DND-41 (cell line): Measurements from ENCODE around the gene KLF18.

ENCODE experiments used
- ATAC-seq: fragments of 200-7000 bp; cut with Tn5 transposase; 3 replicates; pipeline ENCODE4 v1.9.1; 2021; ENCODE audit warnings: low read depth; ENCODE audit not compliant: insufficient read depth
- DNase-seq: peaks from one replicate; pipeline ENCODE4 v3.0.0-alpha.2; 2020
- H2AFZ ChIP-seq: 2 replicates; pipeline ENCODE4 v1.6.0; 2012; ENCODE audit warnings: low read depth, low read length
- H3K27ac ChIP-seq: 2 replicates; pipeline ENCODE4 v1.5.1; 2012; ENCODE audit warnings: low read length, inconsistent platforms
- H3K27me3 ChIP-seq: fragments of 200-600 bp; sonication (generic); 2 replicates; pipeline ENCODE4 v1.6.0; 2012; ENCODE audit warnings: low read length, mild to moderate bottlenecking, inconsistent platforms; ENCODE audit not compliant: insufficient read depth, poor library complexity
- H3K36me3 ChIP-seq: 2 replicates; pipeline ENCODE4 v1.5.1; 2012; ENCODE audit warnings: low read length, inconsistent platforms; ENCODE audit not compliant: insufficient read depth
- H3K4me1 ChIP-seq: 2 replicates; pipeline ENCODE4 v1.5.1; 2012; ENCODE audit warnings: mild to moderate bottlenecking, low read length; ENCODE audit not compliant: insufficient read depth
- H3K4me2 ChIP-seq: 2 replicates; pipeline ENCODE4 v1.6.0; 2012; ENCODE audit warnings: mild to moderate bottlenecking, moderate library complexity, low read length, inconsistent platforms; ENCODE audit not compliant: insufficient read depth
- H3K4me3 ChIP-seq, 2 experiments: fragments of 200-600 bp in 1 of 2; shearing (Covaris generic) in 1 of 2; 2 replicates each; pipeline ENCODE4 v1.5.1; 2012 to 2016; ENCODE audit warnings: inconsistent platforms in 2 of 2, low read length in 2 of 2, mild to moderate bottlenecking in 2 of 2, low read depth in 1 of 2, moderate library complexity in 1 of 2
- H3K79me2 ChIP-seq: 2 replicates; pipeline ENCODE4 v1.6.0; 2012; ENCODE audit warnings: low read length, inconsistent platforms; ENCODE audit not compliant: insufficient read depth
- H3K9ac ChIP-seq: 2 replicates; pipeline ENCODE4 v1.6.0; 2012; ENCODE audit warnings: low read depth, mild to moderate bottlenecking, inconsistent platforms, low read length, moderate library complexity
- H3K9me3 ChIP-seq: 2 replicates; pipeline ENCODE4 v1.5.1; 2012; ENCODE audit warnings: low read length, moderate library complexity, mild to moderate bottlenecking, inconsistent platforms; ENCODE audit not compliant: insufficient read depth, severe bottlenecking
- H4K20me1 ChIP-seq: 2 replicates; pipeline ENCODE4 v1.6.0; 2012; ENCODE audit warnings: low read length; ENCODE audit not compliant: insufficient read depth
- CTCF ChIP-seq: IDR thresholded peaks from 2 replicates; pipeline ENCODE4 v1.5.1; 2012; ENCODE audit warnings: borderline replicate concordance, low read length, moderate library complexity, mild to moderate bottlenecking; ENCODE audit not compliant: poor library complexity, severe bottlenecking; ENCODE audit errors: extremely low read depth
- EZH2 ChIP-seq: IDR thresholded peaks from 3 replicates; pipeline ENCODE4 v1.6.1; 2012; ENCODE audit warnings: borderline replicate concordance, low read depth, mild to moderate bottlenecking, moderate library complexity, low read length, inconsistent platforms; ENCODE audit not compliant: severe bottlenecking

KLF18 gene

GRCh38 chr1:44168520-44169098 lies 27.2 kb upstream of the KLF18 start:
- Histone ChIP-seq H3K9ac (no peak overlapping the region), H3K9me3 (peaks cover 8% of the 10 kb centered on the region), H3K27me3 (no peaks in the 10 kb centered on the region), H3K4me3 (no peak overlapping the region), H3K36me3 (no peaks in the 10 kb centered on the region), H3K4me2 (no peak overlapping the region), H3K27ac (no peak overlapping the region), H3K4me1 (no peaks in the 10 kb centered on the region), H3K79me2 (no peaks in the 10 kb centered on the region), H2AFZ (no peak overlapping the region), H4K20me1 (no peaks in the 10 kb centered on the region)
- ATAC-seq (peak; percentile 29; the same call in 2 of the 3 replicates), DNase-seq (peak; percentile 8)
- TF ChIP-seq EZH2 (no peak), CTCF (peak; percentile 29)

GRCh38 chr1:44161546-44161945 lies 20.1 kb upstream of the KLF18 start:
- ATAC-seq (no peak), DNase-seq (no peak)
- Histone ChIP-seq H3K4me3 (no peak overlapping the region), H3K79me2 (no peaks in the 10 kb centered on the region), H3K4me1 (no peaks in the 10 kb centered on the region), H3K36me3 (no peaks in the 10 kb centered on the region), H3K27me3 (peaks cover 2% of the 10 kb centered on the region), H3K9me3 (no peaks in the 10 kb centered on the region), H4K20me1 (no peaks in the 10 kb centered on the region), H3K9ac (no peak overlapping the region), H2AFZ (no peak overlapping the region), H3K27ac (no peak overlapping the region), H3K4me2 (no peak overlapping the region)
- TF ChIP-seq CTCF (no peak), EZH2 (no peak)

- H2AFZ ChIP-seq, result no peak overlapping the region
- peaks cover 2% of the 10 kb centered on the region for H3K27me3 ChIP-seq
- no peak overlapping the region for H3K4me3 ChIP-seq
- H3K4me1 ChIP-seq, result no peaks in the 10 kb centered on the region
- no peak overlapping the region for H3K4me2 ChIP-seq
- TF ChIP-seq EZH2 (no peak), CTCF (no peak)
- H3K36me3 ChIP-seq, result no peaks in the 10 kb centered on the region
- no peak for DNase-seq
- no peak overlapping the region for H3K9ac ChIP-seq
- no peaks in the 10 kb centered on the region for H4K20me1 ChIP-seq
- H3K79me2 ChIP-seq, result no peaks in the 10 kb centered on the region
- no peaks in the 10 kb centered on the region for H3K9me3 ChIP-seq
- H3K27ac ChIP-seq, result no peak overlapping the region
- ATAC-seq, result no peak
Measured at GRCh38 chr1:44158871-44159270, 17.4 kb upstream of the KLF18 start.

- Histone ChIP-seq H3K27ac (no peak overlapping the region), H3K36me3 (no peaks in the 10 kb centered on the region), H2AFZ (no peak overlapping the region), H3K4me2 (no peak overlapping the region), H3K27me3 (peaks cover 2% of the 10 kb centered on the region), H3K79me2 (no peaks in the 10 kb centered on the region), H3K9me3 (no peaks in the 10 kb centered on the region), H3K4me1 (no peaks in the 10 kb centered on the region), H3K9ac (no peak overlapping the region), H3K4me3 (no peak overlapping the region), H4K20me1 (no peaks in the 10 kb centered on the region)
- no peak for DNase-seq
- no peak for ATAC-seq
- TF ChIP-seq EZH2 (no peak), CTCF (no peak)
Measured at GRCh38 chr1:44157903-44158302, 16.5 kb upstream of the KLF18 start.
